HG02840 (cell line): ENCODE data around the gene NEURL1.
"Not testable (repeated sequence)": the region's sequence is repeated elsewhere in the genome, so short reads cannot be mapped to it uniquely, and the experiment has no call there.

Experiments
- ATAC-seq: cut with Tn5 transposase; IDR thresholded peaks from one replicate; pipeline ENCODE4 v1.9.1; 2021; ENCODE audit warnings: mild to moderate bottlenecking, moderate library complexity, moderate number of reproducible peaks; ENCODE audit not compliant: unreplicated experiment, low FRiP score

Gene NEURL1

DNA sequence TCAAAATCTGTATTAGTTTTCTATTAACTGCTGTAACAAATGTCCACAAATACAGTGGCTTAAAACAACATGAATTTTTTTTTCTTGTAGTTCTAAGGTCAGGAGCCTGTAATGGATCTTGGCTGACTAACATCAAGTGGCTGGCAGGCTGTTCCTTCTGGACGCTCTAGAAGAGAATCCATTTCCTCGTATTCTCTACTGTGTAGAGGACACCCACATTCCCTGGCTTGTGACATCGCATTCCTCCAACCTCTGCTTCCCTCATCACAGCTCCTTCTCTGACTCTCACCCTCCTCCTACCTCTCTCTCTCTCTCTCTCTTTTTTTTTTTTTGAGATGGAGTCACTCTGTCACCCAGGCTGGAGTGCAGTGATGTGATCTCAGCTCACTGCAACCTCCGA, 30.0 kb upstream of the NEURL1 start:
- no peak for ATAC-seq

- ATAC-seq, result no peak
Observed at GRCh38 chr10:103465411-103466179, 27.9 kb upstream of the NEURL1 start.

GRCh38 chr10:103466734-103467133, 26.8 kb upstream of the NEURL1 start:
- no peak for ATAC-seq

GRCh38 chr10:103467406-103467805, 26.1 kb upstream of the NEURL1 start:
- ATAC-seq, result no peak

GRCh38 chr10:103469201-103469600, 24.3 kb upstream of the NEURL1 start:
- ATAC-seq, result no peak

GRCh38 chr10:103470761-103471653, 22.5 kb upstream of the NEURL1 start:
- peak; percentile 72 for ATAC-seq

DNA sequence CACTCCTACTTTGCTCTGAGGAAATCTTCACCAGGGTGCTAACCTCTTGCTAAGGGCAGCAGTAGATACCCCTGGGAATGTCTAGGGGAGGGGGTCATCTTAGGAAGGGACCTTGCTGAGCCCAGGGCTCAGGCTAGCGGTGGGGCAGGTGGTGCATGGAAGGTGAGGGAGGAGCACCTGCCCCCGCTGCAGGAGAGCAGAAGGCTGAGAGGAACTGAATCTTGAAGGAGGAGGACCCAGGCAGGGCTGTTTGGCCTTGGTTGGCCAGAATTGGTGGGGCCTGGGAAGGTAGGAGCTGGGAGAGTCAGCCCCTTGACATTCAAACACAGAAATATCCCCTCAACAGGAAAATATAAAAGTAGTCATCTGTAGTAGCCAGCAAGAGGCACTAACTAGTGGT, 21.5 kb upstream of the NEURL1 start:
- ATAC-seq, result no peak

DNA sequence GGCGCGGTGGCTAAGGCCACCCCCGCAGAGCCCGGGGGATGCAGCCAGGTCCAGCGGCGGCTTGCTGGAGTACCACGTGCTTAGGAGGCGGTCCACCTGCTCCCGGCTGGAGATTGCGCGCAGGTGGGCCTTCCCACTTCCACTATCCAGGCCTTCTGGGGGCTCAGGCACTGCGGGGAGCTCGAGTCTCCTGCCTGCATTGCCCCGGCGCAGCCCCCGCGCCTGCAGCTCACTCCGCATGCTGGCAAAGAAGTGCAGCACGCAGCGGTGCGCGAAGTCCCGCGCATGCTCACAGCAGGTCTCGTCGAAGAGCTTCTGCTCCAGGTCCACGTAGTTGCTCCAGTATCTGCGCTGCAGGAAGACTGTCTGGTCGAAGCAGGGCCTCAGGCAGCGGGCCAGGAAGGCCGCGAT, 20.2 kb upstream of the NEURL1 start:
- ATAC-seq, result no peak

GRCh38 chr10:103474077-103474476, 19.4 kb upstream of the NEURL1 start:
- ATAC-seq, result no peak

DNA sequence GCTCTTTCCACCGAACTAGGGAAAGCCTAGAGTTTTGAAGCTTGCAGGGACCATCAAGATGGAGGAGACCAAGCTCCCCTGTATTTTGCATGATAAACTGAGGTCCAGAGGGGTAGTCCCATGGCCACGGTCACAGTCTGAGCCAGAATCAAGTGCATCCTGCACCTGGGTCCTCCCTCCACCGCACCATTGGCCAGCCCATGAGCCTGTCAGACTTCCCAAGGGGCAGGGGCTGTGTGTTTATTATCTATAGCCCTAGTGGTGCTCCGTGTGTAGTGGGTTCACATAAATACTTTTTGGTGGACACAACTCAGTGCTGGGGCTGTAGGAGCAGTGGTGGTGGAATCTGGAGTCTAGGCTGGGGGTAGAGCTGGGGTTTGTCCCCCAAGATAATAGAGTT, 18.1 kb upstream of the NEURL1 start:
- ATAC-seq, result no peak

GRCh38 chr10:103476046-103476768, 17.3 kb upstream of the NEURL1 start:
- no peak for ATAC-seq

DNA sequence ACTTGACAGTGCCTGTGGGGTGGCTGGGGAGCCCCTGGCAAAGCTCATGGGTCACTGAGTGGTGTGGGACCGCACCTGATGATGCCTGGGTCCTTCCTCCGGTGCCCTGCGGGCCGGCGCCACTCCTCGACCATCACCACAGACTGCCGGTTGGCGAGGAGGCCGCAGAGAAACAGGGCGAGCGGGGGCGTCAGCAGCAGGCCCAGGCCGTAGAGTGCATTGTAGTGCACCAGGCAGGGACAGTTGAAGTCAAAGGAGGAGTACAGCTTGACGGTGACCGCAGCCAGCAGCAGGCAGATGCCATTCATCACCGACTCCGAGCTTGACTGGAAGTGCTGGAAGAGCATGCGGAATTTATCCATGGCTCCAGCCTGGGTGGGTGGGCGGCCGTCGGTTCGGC, 14.8 kb upstream of the NEURL1 start:
- no peak for ATAC-seq

GRCh38 chr10:103479135-103479534, 14.4 kb upstream of the NEURL1 start, which contains the start of gene CALHM3:
TSS of gene CALHM3 (minus strand) at chr10:103479240. CDS start at chr10:103479032, 208 bp downstream.
- ATAC-seq, result no peak

GRCh38 chr10:103480521-103480920, 13.0 kb upstream of the NEURL1 start:
- no peak for ATAC-seq

- ATAC-seq, result no peak
Observed at GRCh38 chr10:103481974-103482531, 11.5 kb upstream of the NEURL1 start.

- ATAC-seq, result not testable (repeated sequence)
Observed at GRCh38 chr10:103486635-103487409, 6.7 kb upstream of the NEURL1 start.

DNA sequence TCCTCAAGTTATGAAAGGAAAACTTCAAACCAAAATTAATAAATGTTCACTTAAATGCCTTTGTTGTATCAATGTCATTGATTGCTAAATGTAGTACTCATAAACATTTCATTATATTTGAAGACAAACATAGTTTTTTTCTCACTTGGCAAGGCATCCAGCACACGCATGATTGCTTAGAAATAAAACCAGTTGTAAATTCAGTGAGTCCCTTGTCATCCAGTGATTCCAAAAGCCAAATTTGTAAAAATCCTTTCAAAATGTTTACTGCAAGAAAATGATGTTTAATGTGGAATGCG, 6.1 kb upstream of the NEURL1 start:
- ATAC-seq, result no peak

- ATAC-seq, result no peak
Observed at GRCh38 chr10:103490986-103491314, 2.6 kb upstream of the NEURL1 start.

- no peak for ATAC-seq
Observed at GRCh38 chr10:103491729-103492364, 1.7 kb upstream of the NEURL1 start.
